IMR-90 (cell line): Measurements from ENCODE around the gene DEGS2. TPM values are rescaled to one million over a fixed set of nuclear protein-coding genes. Genes with fewer than 3 reads are reported as not detected.

Source experiments
- ATAC-seq: fragments of 200-7000 bp; cut with Tn5 transposase; 2 replicates; pipeline ENCODE4 v1.9.1; 2020; ENCODE audit warnings: low read depth, mild to moderate bottlenecking, moderate library complexity
- BruUV-seq: library from RNA; stranded (reverse); fragments of 400-500 nt; replicated peaks from 2 replicates; lab custom pipeline; 2021; lab: Mats Ljungman, UMichigan
- CTCF ChIA-PET: fragments of 300-600 bp; formaldehyde crosslinking; extraction: SDS; loops from one replicate; lab custom pipeline; 2021; ENCODE audit warnings: antibody characterized with exemption; lab: Yijun Ruan, JAX
- POLR2A ChIA-PET: fragments of 300-600 bp; sonication (Branson Sonifier 250); formaldehyde crosslinking; loops from one replicate; lab custom pipeline; 2022; ENCODE audit warnings: antibody characterized with exemption; ENCODE audit not compliant: unreplicated experiment; lab: Charles Lee
- DNase-seq: peaks from one replicate; pipeline ENCODE4 v3.0.0; 2013
- H2AFZ ChIP-seq: replicated peaks from 2 replicates; pipeline ENCODE3; 2013; ENCODE audit warnings: low read length, mild to moderate bottlenecking; ENCODE audit not compliant: poor library complexity
- H2AK5ac ChIP-seq: 2 replicates; pipeline ENCODE4 v1.6.1; 2013; ENCODE audit warnings: low read depth, low read length, inconsistent platforms
- H2AK9ac ChIP-seq: replicated peaks from 2 replicates; pipeline ENCODE3; 2013; ENCODE audit warnings: mild to moderate bottlenecking, low read depth, low read length, moderate library complexity; ENCODE audit not compliant: poor library complexity
- H2BK120ac ChIP-seq: 2 replicates; pipeline ENCODE4 v1.6.1; 2013; ENCODE audit warnings: low read depth, low read length, inconsistent platforms
- H2BK15ac ChIP-seq: 3 replicates; pipeline ENCODE4 v1.6.1; 2013; ENCODE audit warnings: low read depth, low read length, inconsistent platforms
- H2BK20ac ChIP-seq: 2 replicates; pipeline ENCODE4 v1.6.1; 2013; ENCODE audit warnings: low read depth, mild to moderate bottlenecking, inconsistent platforms, low read length, moderate library complexity
- H2BK5ac ChIP-seq: 2 replicates; pipeline ENCODE4 v1.6.1; 2013; ENCODE audit warnings: mild to moderate bottlenecking, low read depth, low read length, inconsistent platforms; ENCODE audit not compliant: poor library complexity, severe bottlenecking
- H3K14ac ChIP-seq: replicated peaks from 2 replicates; pipeline ENCODE4 v1.6.1; 2013; ENCODE audit warnings: low read depth, low read length, inconsistent platforms
- H3K18ac ChIP-seq: 2 replicates; pipeline ENCODE4 v1.6.1; 2013; ENCODE audit warnings: low read depth, low read length, control low read depth
- H3K23ac ChIP-seq: 2 replicates; pipeline ENCODE4 v1.6.1; 2013; ENCODE audit warnings: low read depth, low read length, inconsistent platforms
- H3K27ac ChIP-seq: 2 replicates; pipeline ENCODE4 v1.5.1; 2013; ENCODE audit warnings: mild to moderate bottlenecking, control low read depth, low read length; ENCODE audit not compliant: insufficient read depth
- H3K27me3 ChIP-seq: 2 replicates; pipeline ENCODE4 v1.6.1; 2013; ENCODE audit warnings: low read length; ENCODE audit not compliant: control insufficient read depth, insufficient read depth
- H3K36me3 ChIP-seq: 2 replicates; pipeline ENCODE4 v1.6.1; 2013; ENCODE audit warnings: low read length, mixed read lengths; ENCODE audit not compliant: control insufficient read depth, insufficient read depth
- H3K4ac ChIP-seq: 2 replicates; pipeline ENCODE4 v1.6.1; 2013; ENCODE audit warnings: low read depth, low read length, inconsistent platforms
- H3K4me1 ChIP-seq: 2 replicates; pipeline ENCODE4 v1.6.1; 2013; ENCODE audit warnings: low read length, mixed read lengths; ENCODE audit not compliant: control insufficient read depth, insufficient read depth
- H3K4me2 ChIP-seq: 2 replicates; pipeline ENCODE4 v1.6.1; 2013; ENCODE audit warnings: low read depth, mild to moderate bottlenecking, control low read depth, low read length, moderate library complexity
- H3K4me3 ChIP-seq: 2 replicates; pipeline ENCODE4 v1.5.1; 2013; ENCODE audit warnings: low read depth, mild to moderate bottlenecking, control low read depth, low read length, moderate library complexity; ENCODE audit not compliant: insufficient read depth
- H3K56ac ChIP-seq: 2 replicates; pipeline ENCODE4 v1.6.1; 2013; ENCODE audit warnings: low read length, inconsistent platforms; ENCODE audit not compliant: insufficient read depth; ENCODE audit errors: extremely low read depth
- H3K79me1 ChIP-seq, 2 experiments: 2 replicates each; pipeline ENCODE4 v1.6.1; 2013; ENCODE audit warnings: low read length in 2 of 2, inconsistent platforms in 1 of 2, low read depth in 1 of 2
- H3K9ac ChIP-seq: 2 replicates; pipeline ENCODE4 v1.6.1; 2013; ENCODE audit warnings: low read depth, low read length, control low read depth
- H3K9me1 ChIP-seq: 2 replicates; pipeline ENCODE4 v1.6.1; 2013; ENCODE audit warnings: low read length, inconsistent platforms; ENCODE audit not compliant: insufficient read depth
- H3K9me3 ChIP-seq: 2 replicates; pipeline ENCODE4 v1.6.1; 2013; ENCODE audit warnings: low read length; ENCODE audit not compliant: control insufficient read depth, insufficient read depth
- H4K20me1 ChIP-seq: 2 replicates; pipeline ENCODE4 v1.6.1; 2013; ENCODE audit warnings: low read length, inconsistent platforms; ENCODE audit not compliant: insufficient read depth
- H4K5ac ChIP-seq: 2 replicates; pipeline ENCODE4 v1.6.1; 2013; ENCODE audit warnings: mild to moderate bottlenecking, low read depth, low read length, control low read depth
- H4K8ac ChIP-seq, 2 experiments: 2 replicates each; pipeline ENCODE4 v1.6.1; 2013; ENCODE audit warnings: low read depth in 2 of 2, low read length in 2 of 2, control low read depth in 1 of 2, inconsistent platforms in 1 of 2
- H4K91ac ChIP-seq: 2 replicates; pipeline ENCODE4 v1.6.1; 2013; ENCODE audit warnings: low read depth, low read length, inconsistent platforms; ENCODE audit not compliant: insufficient read depth
- MXI1 ChIP-seq: IDR thresholded peaks from 2 replicates; pipeline ENCODE4 v1.6.1; 2012; ENCODE audit warnings: low read depth, mild to moderate bottlenecking, low read length, moderate library complexity, borderline replicate concordance
- NFE2L2 ChIP-seq: fragments of 150-350 bp; IDR thresholded peaks from 2 replicates; pipeline ENCODE4 v1.6.1; 2016; ENCODE audit warnings: low read depth, mild to moderate bottlenecking, low read length
- USF2 ChIP-seq: fragments of 150-350 bp; IDR thresholded peaks from 2 replicates; pipeline ENCODE4 v1.6.1; 2017; ENCODE audit warnings: mild to moderate bottlenecking, antibody characterized with exemption, low read length, low read depth
- WGBS, 2 experiments: methylation state at CpG; one replicate each; pipeline versions ENCODE4 v1.1.5 to v1.1.7; 2013; ENCODE audit warnings: missing lambda C conversion rate in 2 of 2; ENCODE audit not compliant: insufficient read length in 1 of 2; ENCODE audit errors: extremely low coverage in 2 of 2; 5-methylcytosine and 5-hydroxymethylcytosine counted together
- dilution Hi-C: fragments of 300-500 bp; cut with HindIII; formaldehyde crosslinking; loops from one replicate; pipeline ENCODE4 v1.14.3; 2018; ENCODE audit warnings: low sequenced_read_pairs; ENCODE audit not compliant: unreplicated experiment
- in situ Hi-C: fragments of 300-500 bp; cut with MboI; formaldehyde crosslinking; loops from 3 replicates; pipeline ENCODE4 v1.14.3; 2019; ENCODE audit warnings: low sequenced_read_pairs, inconsistent platforms, mixed read lengths
- intact Hi-C: fragments of 100-400 bp; cut with micrococcal nuclease; formaldehyde crosslinking; loops from 2 replicates; pipeline ENCODE4 v1.10.0; 2022
- polyA plus RNA-seq, 3 experiments: library from polyadenylated mRNA; depleted of rRNA; stranded (reverse); fragments of >200 nt; gene quantifications; 2 replicates each; pipeline ENCODE4 v1.2.3, GENCODE V29; 2012; ENCODE audit warnings: low replicate concordance in 1 of 3
- total RNA-seq: library from RNA; depleted of rRNA; stranded (reverse); fragments of >200 nt; gene quantifications from 2 replicates; pipeline ENCODE4 v1.2.3, GENCODE V29; 2012

The DEGS2 gene
- total and polyA plus RNA-seq, 2 of the 4 experiments (the other 2 are of a cell fraction) = not detected

- Histone ChIP-seq H3K36me3 (no peaks in the 10 kb centered on the region), H2AK5ac (no peak overlapping the region), H2BK20ac (no peak overlapping the region), H4K20me1 (no peaks in the 10 kb centered on the region), H2BK120ac (no peak overlapping the region), H3K9ac (no peak overlapping the region), H3K56ac (no peak overlapping the region), H3K79me1 (no peaks in the 10 kb centered on the region), H2AFZ (no peak overlapping the region), H3K9me1 (no peaks in the 10 kb centered on the region), H3K14ac (no peak overlapping the region), H2AK9ac (no peak overlapping the region), H4K8ac (no peak overlapping the region), H4K5ac (no peak overlapping the region), H3K4me2 (no peak overlapping the region), H3K4me3 (no peak overlapping the region), H3K4me1 (no peaks in the 10 kb centered on the region), H4K91ac (no peak overlapping the region), H2BK15ac (no peak overlapping the region), H3K27ac (no peak overlapping the region), H3K18ac (no peak overlapping the region), H3K27me3 (peaks cover 3% of the 10 kb centered on the region; the same call in 1 of the 2 replicates), H3K23ac (no peak overlapping the region), H3K4ac (no peak overlapping the region), H3K9me3 (peaks cover 12% of the 10 kb centered on the region), H2BK5ac (no peak overlapping the region)
- WGBS, 2 experiments = 84% methylated on average over 5 of the region's 12 CpGs; no CpG with 5 or more reads in 1 of the 2 experiments
- in situ Hi-C loops (no loop called here), dilution Hi-C loops (no loop called here), intact Hi-C loops (no loop called here)
- DNase-seq (no peak), ATAC-seq (no peak)
- ChIA-PET POLR2A (no interaction called here), CTCF (interaction anchor here (0.7 kb wide), 1 partner anchor 101 kb away, joined by 5 read pairs; no protein-coding TSS in a partner anchor)
- TF ChIP-seq USF2 (no peak), MXI1 (no peak), NFE2L2 (no peak)
- no TSS peak for BruUV-seq
Observed at GRCh38 chr14:100150932-100151587, 8.4 kb downstream of the DEGS2 start.
